DMS 273 (cell line): ENCODE results near the gene CCDC40.
A peak's percentile ranks its signal among the peaks of the same experiment; 100 is the strongest.

Experiments
- DNase-seq: peaks from one replicate; lab custom pipeline; 2025; ENCODE audit not compliant: unreplicated experiment; lab: John Stamatoyannopoulos, UW

Gene CCDC40

DNA sequence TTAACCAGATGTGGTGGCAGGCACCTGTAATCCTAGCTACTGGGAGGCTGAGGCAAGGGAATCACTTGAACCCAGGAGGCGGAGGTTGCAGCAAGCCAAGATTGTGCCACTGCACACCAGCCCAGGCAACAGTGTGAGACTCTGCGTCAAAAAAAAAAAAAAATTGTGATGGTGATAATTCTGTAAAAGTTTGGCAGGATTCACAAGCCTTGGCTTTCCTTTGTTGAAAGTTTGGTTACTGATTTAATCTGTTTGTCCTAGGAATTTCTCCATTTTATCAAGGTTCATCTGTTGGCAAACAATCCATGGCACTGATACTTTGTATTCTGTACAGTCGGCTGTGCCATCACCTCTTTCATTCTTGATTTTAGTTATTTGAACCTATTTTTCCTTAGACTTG lies 94.5 kb downstream of the CCDC40 start:
- no peak for DNase-seq

DNA sequence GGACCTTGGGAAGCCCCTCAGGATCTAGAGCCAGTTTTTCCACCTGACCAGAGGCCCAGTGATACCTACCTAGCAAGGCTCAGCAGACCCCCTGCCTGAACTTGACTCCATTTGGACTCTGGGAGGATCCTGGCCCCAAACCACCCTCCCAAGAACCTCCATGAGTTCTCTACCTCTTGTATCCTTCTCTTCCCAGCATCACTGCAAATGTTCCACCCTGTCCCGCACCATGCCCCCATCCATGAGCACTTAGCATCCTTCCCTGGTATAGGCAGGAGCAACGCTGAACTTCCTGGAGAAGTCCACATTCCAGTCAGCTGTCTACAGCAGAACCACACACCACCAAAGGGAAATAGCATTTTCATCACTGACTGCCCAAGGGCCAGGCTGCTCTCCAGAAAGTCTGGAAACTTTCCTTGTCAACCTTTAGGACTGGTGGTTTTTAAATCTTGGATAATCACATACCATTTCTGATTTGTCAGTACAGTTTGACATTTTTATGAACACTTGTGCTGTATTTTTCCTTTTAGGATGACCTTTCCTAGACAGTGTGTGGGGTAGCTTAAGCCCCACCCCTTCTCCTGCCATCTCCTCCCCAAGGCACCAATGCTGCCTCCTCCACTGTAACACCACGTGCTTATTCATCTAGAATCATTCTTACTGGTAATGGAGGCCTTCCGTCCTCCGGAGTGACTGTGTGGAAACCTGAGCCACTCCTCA lies 96.6 kb downstream of the CCDC40 start:
- DNase-seq: no peak

DNA sequence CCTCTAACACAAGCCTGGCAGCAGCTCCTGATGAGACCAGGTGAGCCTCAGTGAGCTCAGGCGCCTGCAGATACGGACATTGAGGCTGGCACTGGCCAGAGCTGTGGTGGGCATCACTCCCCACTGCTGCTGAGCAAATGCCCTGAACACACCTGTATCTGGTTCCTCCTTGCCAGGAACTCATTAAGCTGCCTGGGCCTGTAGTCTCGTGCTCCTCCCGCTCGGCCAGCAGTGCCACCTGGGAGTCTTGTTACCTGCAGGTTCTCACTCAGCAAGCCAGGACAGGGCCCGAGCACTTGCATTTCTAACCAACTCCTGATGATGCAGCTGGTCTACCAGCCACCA lies 97.2 kb downstream of the CCDC40 start:
- DNase-seq: no peak

DNA sequence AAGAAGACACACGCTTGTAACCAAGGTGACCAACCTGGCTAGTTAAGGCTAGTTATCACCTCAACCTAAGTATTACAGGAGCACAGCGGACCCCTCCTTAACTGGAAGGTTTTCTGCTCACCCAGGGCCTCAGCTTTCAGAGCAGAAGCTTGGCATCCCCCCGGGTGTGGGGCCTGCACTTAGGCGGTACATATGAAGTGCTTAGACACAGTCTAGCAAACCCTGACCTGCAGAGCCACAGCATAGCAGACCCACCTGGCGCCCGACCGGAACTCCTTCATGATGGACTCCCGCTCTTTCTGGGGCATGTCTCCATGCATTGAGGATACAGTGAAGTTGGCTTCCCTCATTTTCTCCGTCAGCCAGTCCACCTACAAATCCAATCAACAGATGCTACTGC lies 100.7 kb downstream of the CCDC40 start:
- no peak for DNase-seq

DNA sequence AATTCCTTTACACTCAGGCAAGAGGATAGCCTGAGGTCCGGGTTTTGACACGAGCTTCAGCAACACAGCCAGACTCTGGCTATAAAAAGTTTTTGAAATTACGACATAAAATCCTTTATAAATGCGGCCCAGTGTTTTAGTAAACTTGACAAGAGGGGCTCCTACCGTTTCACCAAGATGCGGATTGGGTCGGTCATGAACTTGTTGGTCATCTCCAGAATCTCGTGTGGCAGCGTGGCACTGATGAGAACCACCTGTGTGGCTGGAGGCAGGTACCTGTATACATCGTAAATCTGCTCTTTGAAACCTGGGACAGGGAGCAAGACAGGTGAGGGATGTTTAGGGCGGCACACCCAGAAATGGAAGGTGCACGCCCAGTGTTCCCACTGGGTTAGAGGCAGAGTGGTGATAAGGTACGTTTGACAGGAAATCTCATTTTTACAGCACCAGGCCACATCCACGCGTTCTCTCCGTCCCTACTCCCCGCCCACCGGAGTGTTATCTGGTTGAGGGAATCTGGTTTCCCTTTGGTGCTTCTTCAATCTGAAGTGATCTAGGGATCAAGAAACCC lies 102.5 kb downstream of the CCDC40 start:
- no peak for DNase-seq

DNA sequence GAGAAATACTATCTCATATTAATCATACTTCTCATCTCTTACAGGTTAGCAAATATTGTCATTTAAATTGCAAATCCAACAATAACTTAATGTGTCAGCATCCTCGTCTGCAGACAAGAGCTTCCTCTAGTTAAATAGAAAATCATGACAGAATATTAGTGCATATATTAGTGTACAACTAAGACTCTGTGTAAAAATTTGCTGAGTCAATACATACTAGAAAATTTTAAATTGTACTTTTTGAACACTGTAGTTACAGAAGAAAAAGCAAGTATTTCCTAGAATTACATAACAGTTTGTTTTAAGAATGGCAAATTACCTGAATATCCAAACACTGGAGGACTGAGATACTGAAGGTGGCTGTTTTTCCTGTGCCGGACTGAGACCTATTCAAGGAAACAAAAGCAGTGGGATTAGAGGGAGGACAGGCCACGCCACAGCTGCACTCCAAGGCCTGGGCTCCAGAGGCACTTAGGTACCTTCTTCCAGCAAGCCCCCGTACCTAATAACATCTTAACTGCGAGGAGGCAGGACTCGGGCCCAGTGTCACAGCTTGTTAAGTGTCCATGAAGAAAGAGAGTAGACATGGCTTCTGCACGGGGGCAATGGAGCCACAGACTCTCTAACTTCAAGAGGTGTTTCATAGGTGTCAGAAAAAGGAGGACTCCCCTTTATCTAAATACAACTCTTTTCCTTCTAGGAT lies 105.2 kb downstream of the CCDC40 start:
- DNase-seq: no peak

DNA sequence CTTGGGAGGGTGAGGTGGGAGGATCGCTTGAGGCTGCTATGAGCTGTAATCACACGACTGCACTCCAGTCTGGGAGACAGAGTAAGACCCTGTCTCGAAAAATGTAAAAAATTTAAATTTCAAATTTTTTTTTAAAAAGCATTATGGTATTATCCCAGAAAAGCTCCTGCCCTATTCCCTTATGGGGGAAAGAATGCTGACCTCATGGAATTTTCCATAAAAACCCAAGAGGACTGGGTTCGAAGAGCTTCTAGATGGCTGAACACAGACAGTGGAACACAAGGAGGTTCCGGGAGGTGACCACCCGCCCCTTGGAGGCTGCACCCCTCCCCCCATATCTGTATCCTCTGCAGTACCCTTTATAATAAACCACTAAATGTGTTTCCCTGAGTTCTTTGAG lies 106.5 kb downstream of the CCDC40 start:
- no peak for DNase-seq

DNA sequence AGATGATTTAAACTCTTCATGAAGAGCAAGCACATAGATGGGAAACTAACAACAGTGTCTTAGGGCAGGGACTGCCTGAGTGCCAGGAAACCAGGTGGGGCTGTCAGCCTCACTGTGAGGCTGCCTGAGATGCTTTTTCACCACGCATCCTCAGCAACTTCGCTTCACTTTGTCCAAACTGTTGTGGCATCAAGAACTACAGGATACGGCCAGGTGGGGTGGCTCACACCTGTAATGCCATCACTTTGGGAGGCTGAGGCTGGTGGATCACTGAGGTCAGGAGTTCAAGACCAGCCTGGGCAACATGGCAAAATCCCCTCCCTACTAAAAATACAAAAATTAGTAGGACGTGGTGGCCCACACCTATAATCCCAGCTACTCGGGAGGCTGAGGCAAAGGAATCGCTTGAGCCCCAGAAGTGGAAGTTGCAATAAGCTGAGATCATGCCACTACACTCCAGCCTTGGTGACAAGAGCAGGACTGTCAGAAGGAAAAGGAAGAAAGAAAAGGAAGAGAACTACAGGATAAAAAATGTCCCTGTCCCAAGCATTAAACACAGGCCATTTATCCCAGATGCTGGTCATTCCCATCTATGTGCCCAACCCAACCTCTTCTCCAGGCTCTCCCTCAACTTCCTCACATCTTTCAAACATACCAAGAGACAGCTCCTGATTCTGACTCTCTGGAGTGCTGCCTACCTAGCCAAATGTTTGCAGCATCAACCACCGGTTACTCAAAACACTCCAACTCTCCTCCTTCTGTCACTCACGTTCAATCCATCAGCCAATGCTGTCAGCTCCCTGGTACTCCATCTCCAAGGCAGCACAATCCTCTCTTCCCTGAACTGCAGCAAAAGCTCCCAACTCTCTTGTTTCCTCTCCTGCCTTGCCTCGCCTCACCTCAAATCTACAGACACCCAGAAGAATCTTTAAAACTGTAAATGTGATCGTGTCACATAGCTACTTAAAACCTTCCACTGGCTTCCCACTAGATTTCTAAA lies 108.9 kb downstream of the CCDC40 start:
- DNase-seq: peak; percentile 37

DNA sequence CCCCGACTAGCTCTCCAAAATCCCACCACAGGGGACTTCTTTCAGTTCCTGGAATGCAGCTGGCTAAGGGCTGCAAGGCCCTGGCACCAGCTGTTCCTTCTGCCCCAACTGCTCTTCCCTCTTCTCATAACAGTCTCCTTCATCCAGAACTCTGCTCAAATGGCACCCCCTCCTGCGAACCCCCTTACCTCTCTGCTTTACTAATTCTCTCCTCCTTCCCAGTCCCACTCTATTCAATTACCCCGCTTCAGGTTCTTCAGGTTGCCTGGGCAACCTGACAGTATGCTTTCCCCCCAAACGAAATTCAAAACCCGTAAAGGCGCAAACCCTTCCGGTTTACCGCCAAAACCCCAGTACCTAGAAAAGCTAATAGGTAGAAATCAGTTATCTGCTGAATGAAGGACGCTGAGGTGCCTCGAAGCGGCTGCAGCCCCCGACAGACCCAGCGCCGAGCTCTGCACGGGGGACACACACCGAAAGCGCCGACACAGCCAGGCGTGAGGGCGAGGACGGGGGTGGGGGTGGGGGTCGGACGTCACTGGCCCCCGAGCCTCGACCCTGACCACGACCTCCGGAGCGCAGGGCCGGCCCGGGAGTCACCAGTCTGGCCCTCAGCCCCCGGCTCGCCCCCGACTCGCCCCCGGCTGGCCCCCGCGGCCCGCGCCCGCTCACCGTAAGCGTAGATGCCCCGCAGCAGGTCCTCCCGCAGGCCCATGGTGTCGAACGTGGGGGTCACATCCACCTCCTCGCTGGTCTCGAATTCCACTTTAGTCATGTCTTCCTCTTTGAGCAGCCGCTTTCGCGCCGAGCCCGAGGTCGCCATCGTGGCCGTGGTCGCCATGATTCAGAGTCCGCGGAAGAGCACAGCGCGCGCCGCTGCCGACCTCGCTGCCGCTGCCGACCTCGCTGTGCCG lies 109.9 kb downstream of the CCDC40 start:
- DNase-seq: peak; percentile 75

DNA sequence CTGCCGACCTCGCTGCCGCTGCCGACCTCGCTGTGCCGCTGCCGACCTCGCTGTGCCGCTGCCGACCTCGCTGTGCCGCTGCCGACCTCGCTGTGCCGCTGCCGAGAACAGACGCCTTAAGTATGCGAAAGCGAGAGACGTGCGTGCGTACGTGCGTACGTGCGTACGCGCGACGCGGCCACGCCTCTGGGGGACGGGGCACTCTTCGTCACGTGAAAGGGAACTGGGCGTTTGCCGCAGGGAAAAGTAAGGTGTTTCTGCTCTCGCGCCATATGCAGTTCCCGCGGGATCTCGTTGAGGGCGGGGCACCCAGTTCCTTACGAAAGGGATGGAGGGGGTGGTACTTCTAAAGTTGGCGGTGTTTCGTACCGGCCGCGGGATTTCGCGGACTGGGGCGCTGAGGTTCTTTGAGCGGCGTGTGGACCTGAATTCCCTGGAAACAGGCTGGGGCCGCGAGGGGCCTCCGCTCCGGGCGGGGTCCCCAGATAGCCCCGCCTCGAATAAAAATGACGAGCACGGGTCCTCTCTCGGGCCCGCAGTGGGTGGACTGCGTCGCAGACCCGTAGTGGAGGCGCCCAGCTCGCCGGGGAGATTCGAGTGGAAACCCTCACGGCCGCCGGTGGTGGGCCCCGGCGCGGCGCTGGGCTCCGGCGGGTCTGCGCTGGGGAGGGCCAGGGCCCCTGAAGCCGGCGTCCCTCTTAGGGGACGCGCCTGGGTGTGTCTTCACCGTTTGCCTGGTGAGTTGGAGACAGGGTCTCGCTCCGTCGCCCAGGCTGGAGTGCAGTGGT lies 110.8 kb downstream of the CCDC40 start, which contains the start of gene EIF4A3:
Gene EIF4A3, minus strand, starts transcription at position 94 of the 788 bp plus-strand sequence. CDS start 167 bp downstream, outside the sequence.
- peak; percentile 100 for DNase-seq
